Calu3 (cell line): ENCODE results near the gene SPATS1. TPM values are rescaled to one million over a fixed set of nuclear protein-coding genes. Genes with fewer than 3 reads are reported as not detected.

Source experiments
- Bru-seq: library from RNA; stranded (reverse); fragments of 400-500 nt; gene quantifications from one replicate; lab custom pipeline; 2021; lab: Mats Ljungman, UMichigan
- BruChase-seq, 2 experiments: library from RNA; stranded (reverse); fragments of 400-500 nt; gene quantifications; one replicate each; lab custom pipeline; 2021; lab: Mats Ljungman, UMichigan
- BruUV-seq: library from RNA; stranded (reverse); fragments of 400-500 nt; replicated peaks from 2 replicates; lab custom pipeline; 2021; lab: Mats Ljungman, UMichigan
- CTCF ChIA-PET: fragments of 300-600 bp; sonication (Branson Sonifier 250); formaldehyde crosslinking; loops from one replicate; lab custom pipeline; 2022; ENCODE audit warnings: antibody characterized with exemption; lab: Charles Lee
- DNase-seq: peaks from one replicate; pipeline ENCODE4 v3.0.0; 2022
- H3K27ac Mint-ChIP-seq: one replicate; pipeline ENCODE4 v1.8.0; 2022; ENCODE audit warnings: mixed read lengths; ENCODE audit not compliant: unreplicated experiment
- H3K27me3 Mint-ChIP-seq: one replicate; pipeline ENCODE4 v1.8.0; 2022; ENCODE audit warnings: mixed read lengths; ENCODE audit not compliant: unreplicated experiment
- H3K36me3 Mint-ChIP-seq: one replicate; pipeline ENCODE4 v1.8.0; 2022; ENCODE audit warnings: mild to moderate bottlenecking, moderate library complexity, mixed read lengths; ENCODE audit not compliant: insufficient read depth, unreplicated experiment
- H3K4me1 Mint-ChIP-seq: one replicate; pipeline ENCODE4 v1.8.0; 2022; ENCODE audit warnings: mild to moderate bottlenecking, low read depth, mixed read lengths; ENCODE audit not compliant: unreplicated experiment
- H3K4me3 Mint-ChIP-seq: one replicate; pipeline ENCODE4 v1.8.0; 2022; ENCODE audit warnings: mild to moderate bottlenecking, low read depth, moderate library complexity, mixed read lengths; ENCODE audit not compliant: unreplicated experiment
- H3K9me3 Mint-ChIP-seq: one replicate; pipeline ENCODE4 v1.8.0; 2022; ENCODE audit warnings: low read depth, mixed read lengths; ENCODE audit not compliant: unreplicated experiment
- intact Hi-C: fragments of 100-400 bp; cut with micrococcal nuclease; formaldehyde crosslinking; loops from one replicate; pipeline ENCODE4 v1.10.0; 2022; ENCODE audit not compliant: unreplicated experiment
- long read RNA-seq: library from polyadenylated mRNA; stranded (forward); transcript quantifications from one replicate; pipeline ENCODE4 v2.0.0, GENCODE V29; 2022
- total RNA-seq: library from RNA; stranded (reverse); gene quantifications from 2 replicates; pipeline ENCODE4 v1.2.3, GENCODE V29; 2022
- TF ChIP-seq, protein P1 (sequence below): fragments of 200-600 bp; IDR thresholded peaks from one replicate; pipeline ENCODE4 v1.8.0; 2022; ENCODE audit warnings: antibody characterized with exemption; ENCODE audit not compliant: unreplicated experiment

Gene SPATS1, protein sequence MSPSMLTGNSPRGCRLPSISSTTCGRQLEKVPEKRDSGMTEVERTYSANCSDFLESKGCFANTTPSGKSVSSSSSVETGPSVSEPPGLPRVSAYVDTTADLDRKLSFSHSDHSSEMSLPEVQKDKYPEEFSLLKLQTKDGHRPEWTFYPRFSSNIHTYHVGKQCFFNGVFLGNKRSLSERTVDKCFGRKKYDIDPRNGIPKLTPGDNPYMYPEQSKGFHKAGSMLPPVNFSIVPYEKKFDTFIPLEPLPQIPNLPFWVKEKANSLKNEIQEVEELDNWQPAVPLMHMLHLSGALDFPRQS
- total RNA-seq (not detected in 2 replicates), Bru-seq, nascent RNA (not detected), BruChase-seq, experiment 1, labeled RNA remaining after a 6-hour chase (not detected), BruChase-seq, experiment 2, labeled RNA remaining after a 2-hour chase (not detected)
- long read RNA-seq: 0 reads

- Mint-ChIP-seq H3K4me1 (no peaks in the 10 kb centered on the region), H3K27me3 (peaks cover 59% of the 10 kb centered on the region), H3K4me3 (peak within 1 kb of the TSS; percentile 43), H3K36me3 (no peaks in the 10 kb centered on the region), H3K27ac (no peak within 1 kb of the TSS), H3K9me3 (no peaks in the 10 kb centered on the region)
- no TSS peak for BruUV-seq
- CTCF ChIA-PET: interaction anchor here (1.6 kb wide), 1 partner anchor 50 kb away, joined by 3 read pairs; no protein-coding TSS in a partner anchor
- intact Hi-C loops: no loop called here
- no peak for DNase-seq
- TF ChIP-seq, protein P1, sequence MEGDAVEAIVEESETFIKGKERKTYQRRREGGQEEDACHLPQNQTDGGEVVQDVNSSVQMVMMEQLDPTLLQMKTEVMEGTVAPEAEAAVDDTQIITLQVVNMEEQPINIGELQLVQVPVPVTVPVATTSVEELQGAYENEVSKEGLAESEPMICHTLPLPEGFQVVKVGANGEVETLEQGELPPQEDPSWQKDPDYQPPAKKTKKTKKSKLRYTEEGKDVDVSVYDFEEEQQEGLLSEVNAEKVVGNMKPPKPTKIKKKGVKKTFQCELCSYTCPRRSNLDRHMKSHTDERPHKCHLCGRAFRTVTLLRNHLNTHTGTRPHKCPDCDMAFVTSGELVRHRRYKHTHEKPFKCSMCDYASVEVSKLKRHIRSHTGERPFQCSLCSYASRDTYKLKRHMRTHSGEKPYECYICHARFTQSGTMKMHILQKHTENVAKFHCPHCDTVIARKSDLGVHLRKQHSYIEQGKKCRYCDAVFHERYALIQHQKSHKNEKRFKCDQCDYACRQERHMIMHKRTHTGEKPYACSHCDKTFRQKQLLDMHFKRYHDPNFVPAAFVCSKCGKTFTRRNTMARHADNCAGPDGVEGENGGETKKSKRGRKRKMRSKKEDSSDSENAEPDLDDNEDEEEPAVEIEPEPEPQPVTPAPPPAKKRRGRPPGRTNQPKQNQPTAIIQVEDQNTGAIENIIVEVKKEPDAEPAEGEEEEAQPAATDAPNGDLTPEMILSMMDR: no peak
These were observed at the start of gene SPATS1 for GRCh38 chr6:44342489-44342888. Gene SPATS1, plus strand, starts transcription at chr6:44342650. Its CDS starts 446 bp downstream, at chr6:44343096.

- H3K9me3 Mint-ChIP-seq: no peaks in the 10 kb centered on the region
- no peaks in the 10 kb centered on the region for H3K4me1 Mint-ChIP-seq
- H3K4me3 Mint-ChIP-seq: no peak overlapping the region
- no peak for DNase-seq
- H3K27ac Mint-ChIP-seq: no peak overlapping the region
- CTCF ChIA-PET: interaction anchor here (0.7 to 1.3 kb wide), 3 partner anchors 15 to 306 kb away, joined by 3 to 4 read pairs (median 3); partner anchors contain the start of gene SPATS1
- H3K36me3 Mint-ChIP-seq: peaks cover 11% of the 10 kb centered on the region
- intact Hi-C loops: no loop called here
- TF ChIP-seq, protein P1: no peak
- BruUV-seq: no TSS peak
- peaks cover 96% of the 10 kb centered on the region for H3K27me3 Mint-ChIP-seq
These were observed 49.6 kb upstream of the SPATS1 start for GRCh38 chr6:44292661-44293365.

DNA sequence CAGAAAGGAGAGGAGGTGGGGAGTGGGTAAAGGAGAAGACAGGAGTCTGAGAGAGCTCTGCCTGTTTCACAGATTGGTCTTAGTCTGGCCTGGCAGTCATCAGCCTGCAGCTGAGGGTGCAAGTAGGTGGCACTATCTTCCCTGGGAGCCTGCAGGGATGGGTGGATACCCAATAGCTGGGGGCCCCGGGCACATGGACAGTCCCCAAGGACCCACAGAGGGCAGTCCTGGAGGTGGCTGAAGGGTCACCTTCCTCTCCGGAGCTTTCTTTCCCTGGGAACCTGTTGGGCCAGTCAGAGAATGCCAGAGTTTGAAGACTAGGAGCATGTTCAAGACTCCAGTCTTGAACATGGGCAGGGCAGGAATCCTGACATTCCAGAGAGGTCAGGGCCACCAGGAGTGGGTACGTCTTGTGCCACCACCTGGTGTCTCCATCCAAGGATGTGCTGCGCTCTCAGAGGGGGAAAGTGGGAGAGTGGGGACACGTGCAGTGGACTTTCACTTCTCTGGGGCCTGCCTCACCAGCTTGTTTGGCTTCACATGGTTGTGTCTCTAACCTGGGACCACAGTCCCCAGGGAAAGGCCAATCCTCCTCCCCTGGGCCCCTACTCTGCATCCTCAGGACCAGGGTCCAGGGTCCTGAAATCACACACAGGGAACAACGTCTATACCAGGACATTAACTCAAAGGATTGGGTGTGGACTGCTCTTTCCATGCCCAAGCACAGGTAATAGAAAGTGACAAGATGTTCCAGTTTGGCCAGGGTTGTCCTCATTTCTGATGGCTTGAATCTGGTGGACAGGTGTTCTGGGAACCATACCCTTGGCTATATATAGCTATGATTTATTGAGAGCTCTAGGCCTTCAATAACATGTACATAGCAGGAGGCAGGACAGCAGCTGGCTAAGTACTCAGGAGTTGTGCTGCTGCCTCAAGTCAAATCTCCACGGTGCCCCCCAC, 47.3 kb upstream of the SPATS1 start:
- DNase-seq: no peak
- intact Hi-C loops: no loop called here
- no peaks in the 10 kb centered on the region for H3K9me3 Mint-ChIP-seq
- TF ChIP-seq, protein P1: no peak
- H3K4me1 Mint-ChIP-seq: no peaks in the 10 kb centered on the region
- H3K27ac Mint-ChIP-seq: no peak overlapping the region
- peaks cover 25% of the 10 kb centered on the region for H3K36me3 Mint-ChIP-seq
- CTCF ChIA-PET: interaction anchor here (0.7 to 1.4 kb wide), 5 partner anchors 11 to 169 kb away, joined by 3 to 8 read pairs (median 3); partner anchors contain the start of gene AARS2
- peaks cover 96% of the 10 kb centered on the region for H3K27me3 Mint-ChIP-seq
- no TSS peak for BruUV-seq
- H3K4me3 Mint-ChIP-seq: no peak overlapping the region
